Karpas-422 (cell line): ENCODE results near the gene ACO2. TPM values are rescaled to one million over a fixed set of nuclear protein-coding genes. Genes with fewer than 3 reads are reported as not detected.
"Not testable (repeated sequence)": the region's sequence is repeated elsewhere in the genome, so short reads cannot be mapped to it uniquely, and the experiment has no call there.

Experiments
- DNase-seq: peaks from one replicate; pipeline ENCODE4 v3.0.0-alpha.2; 2015
- H2AFZ ChIP-seq: fragments of 200-600 bp; sonication (generic); 2 replicates; pipeline ENCODE4 v1.6.1; 2014; ENCODE audit warnings: antibody characterized with exemption, low read length, mixed read lengths
- H3K27ac ChIP-seq: fragments of 200-600 bp; sonication (generic); 2 replicates; pipeline ENCODE4 v1.5.1; 2014; ENCODE audit warnings: mild to moderate bottlenecking, low read length, moderate library complexity
- H3K27me3 ChIP-seq: fragments of 200-600 bp; sonication (generic); 2 replicates; pipeline ENCODE4 v1.6.1; 2014; ENCODE audit warnings: low read length, mixed read lengths
- H3K36me3 ChIP-seq: fragments of 200-600 bp; sonication (generic); 2 replicates; pipeline ENCODE4 v1.6.1; 2014; ENCODE audit warnings: low read length, mixed read lengths; ENCODE audit not compliant: insufficient read depth
- H3K4me1 ChIP-seq: fragments of 200-600 bp; sonication (generic); 2 replicates; pipeline ENCODE4 v1.6.1; 2014; ENCODE audit warnings: mild to moderate bottlenecking, low read length, mixed read lengths
- H3K4me2 ChIP-seq: fragments of 200-600 bp; sonication (generic); 2 replicates; pipeline ENCODE4 v1.6.1; 2014; ENCODE audit warnings: low read length, low read depth, mild to moderate bottlenecking; ENCODE audit not compliant: poor library complexity, severe bottlenecking
- H3K4me3 ChIP-seq: fragments of 200-600 bp; sonication (generic); 2 replicates; pipeline ENCODE4 v1.5.1; 2014; ENCODE audit warnings: mild to moderate bottlenecking, antibody characterized with exemption, low read length, mixed read lengths
- H3K79me2 ChIP-seq: fragments of 200-600 bp; sonication (generic); 2 replicates; pipeline ENCODE4 v1.6.1; 2014; ENCODE audit warnings: mild to moderate bottlenecking, low read length, mixed read lengths
- H3K9ac ChIP-seq: fragments of 200-600 bp; sonication (generic); 2 replicates; pipeline ENCODE4 v1.6.0; 2014; ENCODE audit warnings: low read length
- H3K9me2 ChIP-seq: fragments of 200-600 bp; sonication (generic), shearing (Covaris generic); replicated peaks from 2 replicates; pipeline ENCODE4 v1.6.0; 2014; ENCODE audit warnings: mild to moderate bottlenecking, low read length, moderate library complexity; ENCODE audit not compliant: insufficient read depth
- H3K9me3 ChIP-seq: fragments of 300-700, 200-600 bp; sonication (generic); 2 replicates; pipeline ENCODE4 v1.6.1; 2014; ENCODE audit warnings: low read length, mixed read lengths
- H4K20me1 ChIP-seq: fragments of 200-600 bp; sonication (generic); 2 replicates; pipeline ENCODE4 v1.6.1; 2014; ENCODE audit warnings: mild to moderate bottlenecking, antibody characterized with exemption, low read length, low read depth; ENCODE audit not compliant: insufficient read depth
- total RNA-seq: library from RNA; depleted of rRNA; stranded (reverse); fragments of >200 nt; shearing (Covaris generic); gene quantifications from 2 replicates; pipeline ENCODE4 v1.2.3, GENCODE V29; 2014; ENCODE audit warnings: low replicate concordance

ACO2 gene
- total RNA-seq, 1 experiment from 2014 or later = 67.7 TPM

DNA sequence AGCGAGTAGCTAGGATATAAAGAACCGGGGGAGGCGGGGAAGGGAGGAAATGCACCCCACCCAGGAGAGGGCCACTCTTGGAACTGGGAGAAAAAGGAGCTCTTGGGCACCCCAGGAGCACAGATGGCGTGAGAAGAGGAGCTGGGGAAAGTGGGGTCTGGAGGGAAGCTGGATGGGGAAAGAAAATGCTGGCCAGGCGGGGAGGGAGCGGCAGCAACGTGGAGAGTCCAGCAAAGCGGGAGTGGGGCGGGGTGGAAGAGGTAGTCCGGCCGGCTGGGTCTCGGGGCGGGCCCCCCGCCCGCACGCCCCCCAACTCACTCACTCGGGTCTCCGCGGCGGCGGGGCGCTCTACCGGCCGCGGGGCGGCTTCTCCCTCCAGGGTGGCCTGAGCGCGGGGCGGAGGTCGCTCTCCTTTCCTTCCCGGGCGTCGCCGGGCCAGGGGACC, 22.8 kb upstream of the ACO2 start:
- Histone ChIP-seq H3K4me3 (peak overlapping the region; percentile 97), H3K9me2 (no peaks in the 10 kb centered on the region), H4K20me1 (peaks cover 15% of the 10 kb centered on the region), H3K36me3 (peaks cover 18% of the 10 kb centered on the region), H3K79me2 (peaks cover 53% of the 10 kb centered on the region), H3K27ac (peak overlapping the region; percentile 96), H3K4me1 (peaks cover 37% of the 10 kb centered on the region), H3K27me3 (no peaks in the 10 kb centered on the region), H3K9ac (peak overlapping the region; percentile 96), H3K9me3 (no peaks in the 10 kb centered on the region), H3K4me2 (peak overlapping the region; percentile 92), H2AFZ (no peak overlapping the region)
- DNase-seq = peak; percentile 64

DNA sequence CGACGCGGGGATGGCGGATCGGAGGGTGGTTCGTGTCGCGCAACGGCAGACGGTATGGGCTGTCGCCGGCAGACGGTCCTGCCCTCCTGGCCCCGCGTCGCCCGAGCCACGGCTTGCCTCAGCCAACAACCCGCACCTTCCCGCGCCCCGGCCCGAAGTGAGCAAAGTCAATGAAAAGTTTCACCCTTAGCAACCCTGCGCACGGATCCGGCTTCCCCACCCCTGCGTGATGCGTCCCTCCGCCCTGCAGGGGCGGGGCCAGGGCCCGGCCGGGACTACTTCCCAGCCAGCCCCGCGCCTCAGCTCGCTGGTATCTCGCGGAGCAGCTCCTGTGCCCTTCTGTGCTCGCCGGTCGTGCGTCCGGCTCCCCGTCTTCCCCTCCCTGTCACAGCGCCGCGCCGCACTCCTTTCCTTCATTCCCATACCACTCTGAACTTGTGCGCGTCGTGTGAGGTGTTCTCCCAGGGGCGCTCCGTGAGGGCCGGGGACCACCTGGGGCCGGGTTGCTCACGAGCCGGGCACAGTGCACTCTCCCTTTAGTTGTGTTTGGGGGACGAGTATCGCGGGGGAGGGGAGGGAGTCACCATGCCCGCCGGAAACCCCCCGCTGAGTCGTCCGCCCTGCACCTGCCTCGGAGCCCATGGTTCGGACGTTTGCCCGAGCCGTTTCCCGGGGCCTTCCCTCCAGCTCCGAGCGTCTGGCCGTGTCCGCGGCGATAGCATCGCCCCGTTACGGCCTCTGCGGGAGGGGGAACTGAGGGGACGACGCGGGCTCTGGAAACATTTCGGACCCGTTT, 22.1 kb upstream of the ACO2 start, which contains the start of gene TOB2:
TOB2 (minus strand) TSS at position 163 of the 796 bp plus-strand sequence. CDS start 9,456 bp downstream, outside the sequence.
- Histone ChIP-seq H2AFZ (no peak within 1 kb of the TSS), H3K27me3 (no peaks in the 10 kb centered on the region), H3K9ac (peak within 1 kb of the TSS; percentile 96), H4K20me1 (peaks cover 15% of the 10 kb centered on the region), H3K9me3 (no peaks in the 10 kb centered on the region), H3K4me1 (peaks cover 37% of the 10 kb centered on the region), H3K36me3 (peaks cover 18% of the 10 kb centered on the region), H3K4me3 (peak within 1 kb of the TSS; percentile 97), H3K27ac (peak within 1 kb of the TSS; percentile 96), H3K9me2 (no peaks in the 10 kb centered on the region), H3K79me2 (peaks cover 48% of the 10 kb centered on the region), H3K4me2 (peak within 1 kb of the TSS; percentile 92)
- peak; percentile 98 for DNase-seq

DNA sequence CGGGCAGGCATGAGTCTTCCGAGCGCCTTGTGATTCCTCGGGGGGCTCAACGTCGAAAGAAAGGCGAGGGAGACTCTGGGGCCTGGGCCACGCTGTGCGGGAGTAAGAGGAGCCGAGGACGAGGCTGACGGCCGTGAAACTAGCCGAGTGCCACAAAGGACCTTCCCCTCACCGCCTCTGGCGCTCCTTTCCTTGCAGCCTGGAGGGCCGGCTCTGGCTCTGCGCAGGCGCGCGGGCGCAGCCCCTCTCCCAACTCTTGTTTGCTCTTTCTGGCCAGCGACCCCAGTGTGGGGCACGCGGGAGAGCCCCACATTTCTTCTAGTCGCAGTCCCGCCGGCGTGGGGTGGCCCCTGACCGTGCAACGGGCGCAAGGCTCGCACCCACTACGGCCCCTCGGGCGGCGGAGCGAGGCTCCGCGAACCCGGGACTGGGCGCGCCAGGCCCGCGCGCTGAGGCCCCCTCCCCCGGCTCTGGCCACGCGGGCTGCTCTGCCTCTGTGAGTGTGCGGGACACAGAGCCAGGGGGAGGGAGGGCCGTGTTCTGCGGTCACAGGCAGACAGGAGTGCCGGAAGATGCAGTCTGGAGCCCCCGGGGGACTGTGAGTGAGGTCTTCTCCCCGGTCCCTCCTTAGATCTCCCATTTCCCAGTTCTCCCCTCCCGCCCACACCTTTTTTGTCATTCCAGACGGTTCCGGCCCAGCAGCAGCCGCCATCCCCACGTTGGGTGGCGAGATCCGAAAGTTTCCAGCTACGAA, 21.3 kb upstream of the ACO2 start:
- H3K9me3 ChIP-seq = no peaks in the 10 kb centered on the region
- peak overlapping the region; percentile 97 for H3K4me3 ChIP-seq
- H3K36me3 ChIP-seq = peaks cover 11% of the 10 kb centered on the region
- peaks cover 32% of the 10 kb centered on the region for H3K4me1 ChIP-seq
- DNase-seq = peak; percentile 89
- peak overlapping the region; percentile 92 for H3K4me2 ChIP-seq
- no peaks in the 10 kb centered on the region for H3K9me2 ChIP-seq
- no peaks in the 10 kb centered on the region for H3K27me3 ChIP-seq
- peak overlapping the region; percentile 96 for H3K27ac ChIP-seq
- no peak overlapping the region for H2AFZ ChIP-seq
- peaks cover 15% of the 10 kb centered on the region for H4K20me1 ChIP-seq
- peak overlapping the region; percentile 96 for H3K9ac ChIP-seq
- H3K79me2 ChIP-seq = peaks cover 40% of the 10 kb centered on the region

DNA sequence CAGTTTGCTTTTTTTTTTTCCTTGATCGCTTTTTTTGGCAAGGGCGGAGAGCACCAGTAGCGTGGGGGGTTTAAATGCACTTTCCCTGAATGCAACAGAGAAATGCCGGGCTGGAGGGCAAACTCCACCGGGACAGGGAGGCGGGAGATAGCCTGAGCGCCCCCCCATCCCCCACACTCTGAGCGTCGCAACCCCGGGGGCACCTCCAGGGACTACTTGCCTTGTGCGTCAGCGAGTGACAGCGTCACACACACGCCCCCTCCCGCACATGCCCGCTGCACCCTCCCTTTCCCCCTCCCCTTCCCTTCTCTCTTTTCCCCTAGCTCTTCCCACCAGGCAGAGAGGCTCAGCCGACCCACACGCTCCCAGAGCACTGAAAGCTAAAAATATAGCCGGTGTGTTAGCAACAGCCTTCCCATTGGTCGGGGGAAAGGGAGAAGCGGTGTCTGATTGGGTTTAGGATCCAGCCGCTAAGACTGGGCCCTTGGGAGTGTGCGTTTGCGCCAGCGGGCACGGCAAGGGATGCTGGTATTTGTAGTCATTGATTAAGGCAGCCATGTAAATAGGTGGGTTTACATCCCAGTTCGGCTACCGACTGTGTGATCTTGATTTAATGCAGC, 20.6 kb upstream of the ACO2 start:
- no peak overlapping the region for H2AFZ ChIP-seq

DNA sequence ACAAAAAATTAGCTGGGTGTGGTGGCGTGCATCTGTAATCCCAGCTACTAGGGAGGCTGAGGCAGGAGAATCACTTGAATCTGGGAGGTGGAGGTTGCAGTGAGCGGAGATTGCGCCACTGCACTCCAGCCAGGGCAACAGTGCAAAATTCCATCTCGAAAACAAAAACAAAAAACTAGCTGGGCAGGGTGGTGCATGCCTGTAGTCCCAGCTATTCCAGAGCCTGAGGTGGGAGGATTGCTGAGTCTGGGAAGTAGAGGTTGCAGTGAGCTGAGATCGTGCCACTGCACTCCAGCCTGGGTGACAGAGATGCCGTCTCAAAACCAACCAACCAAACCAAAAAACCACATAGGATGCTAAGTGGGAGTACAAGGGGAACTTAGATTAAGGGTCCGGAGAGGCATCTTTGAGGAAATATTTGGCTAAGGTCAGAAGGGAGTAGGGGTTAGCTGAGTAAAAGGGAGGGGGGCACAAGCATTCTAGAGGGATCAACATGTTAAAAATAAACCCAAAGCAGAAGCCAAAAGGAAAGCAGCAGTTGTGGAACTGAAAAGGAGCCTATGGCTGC, 10.7 kb upstream of the ACO2 start:
- H2AFZ ChIP-seq = no peak overlapping the region
- H3K9me2 ChIP-seq = no peaks in the 10 kb centered on the region
- no peaks in the 10 kb centered on the region for H3K4me1 ChIP-seq
- no peaks in the 10 kb centered on the region for H3K9me3 ChIP-seq
- H3K27me3 ChIP-seq = no peaks in the 10 kb centered on the region
- no peaks in the 10 kb centered on the region for H3K79me2 ChIP-seq
- no peak for DNase-seq
- H3K4me3 ChIP-seq = no peak overlapping the region
- H3K36me3 ChIP-seq = peaks cover 23% of the 10 kb centered on the region
- no peaks in the 10 kb centered on the region for H4K20me1 ChIP-seq
- no peak overlapping the region for H3K4me2 ChIP-seq
- no peak overlapping the region for H3K27ac ChIP-seq
- no peak overlapping the region for H3K9ac ChIP-seq

More for the DNA sequence above, 20.6 kb upstream of the ACO2 start:
- Histone ChIP-seq H3K4me1 (peaks cover 25% of the 10 kb centered on the region), H3K9ac (peak overlapping the region; percentile 96), H3K9me3 (no peaks in the 10 kb centered on the region), H3K27ac (peak overlapping the region; percentile 96), H3K4me3 (peak overlapping the region; percentile 97), H3K27me3 (no peaks in the 10 kb centered on the region), H3K4me2 (peak overlapping the region; percentile 92), H4K20me1 (peaks cover 15% of the 10 kb centered on the region), H3K79me2 (peaks cover 33% of the 10 kb centered on the region), H3K36me3 (peaks cover 4% of the 10 kb centered on the region; the same call in 1 of the 2 replicates), H3K9me2 (no peaks in the 10 kb centered on the region)
- peak; percentile 100 for DNase-seq

DNA sequence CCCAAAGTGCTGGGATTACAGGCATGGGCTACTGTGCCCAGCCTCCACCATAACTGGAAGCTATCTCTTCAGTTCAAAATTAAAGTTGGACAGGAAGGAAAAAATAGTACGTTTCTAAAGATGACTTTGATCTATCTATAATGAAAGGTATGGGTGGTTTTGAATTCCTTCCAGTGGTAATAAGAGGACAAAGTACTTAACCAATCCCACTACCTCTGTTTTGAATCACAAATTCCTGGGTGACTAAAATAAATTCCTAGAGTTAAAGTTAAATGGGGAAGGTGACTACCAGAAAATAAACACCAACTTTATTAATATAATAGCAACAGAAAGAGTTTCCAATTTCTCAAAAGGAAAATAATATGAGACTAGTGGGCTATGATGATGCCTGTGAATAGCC, 9.5 kb upstream of the ACO2 start:
- no peak for DNase-seq
- no peaks in the 10 kb centered on the region for H3K4me1 ChIP-seq
- H3K27me3 ChIP-seq = no peaks in the 10 kb centered on the region
- H3K4me2 ChIP-seq = no peak overlapping the region
- H4K20me1 ChIP-seq = no peaks in the 10 kb centered on the region
- H3K27ac ChIP-seq = no peak overlapping the region
- H3K9me2 ChIP-seq = no peaks in the 10 kb centered on the region
- peaks cover 31% of the 10 kb centered on the region for H3K36me3 ChIP-seq
- H3K9me3 ChIP-seq = no peaks in the 10 kb centered on the region
- H3K4me3 ChIP-seq = no peak overlapping the region
- no peak overlapping the region for H3K9ac ChIP-seq
- H3K79me2 ChIP-seq = no peaks in the 10 kb centered on the region; the same call in 1 of the 2 replicates
- no peak overlapping the region for H2AFZ ChIP-seq

DNA sequence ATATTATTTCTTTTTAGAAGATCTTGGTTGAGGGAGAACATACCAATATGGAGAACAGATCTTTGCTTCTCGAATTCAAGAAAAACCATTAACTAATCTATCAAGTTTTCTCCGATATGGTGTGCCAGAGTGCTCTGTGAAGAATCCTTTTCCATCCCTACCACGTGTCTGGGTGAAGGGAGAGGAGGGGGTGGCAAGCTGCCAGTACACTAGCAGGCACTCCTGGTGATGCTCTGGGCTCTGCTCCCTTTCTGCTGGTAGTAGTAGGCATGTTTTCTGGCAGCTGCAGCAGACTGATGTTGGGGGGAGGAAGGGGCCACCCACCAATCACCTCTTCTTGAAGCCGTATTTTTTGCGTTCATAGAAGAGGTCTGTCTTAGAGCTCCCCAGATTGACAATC, 8.8 kb upstream of the ACO2 start:
- H3K9me3 ChIP-seq, DNase-seq, H3K4me1 ChIP-seq, H3K4me3 ChIP-seq, H3K79me2 ChIP-seq, H4K20me1 ChIP-seq, H3K27me3 ChIP-seq, H3K9ac ChIP-seq, H2AFZ ChIP-seq, H3K27ac ChIP-seq, H3K4me2 ChIP-seq, H3K9me2 ChIP-seq: not testable (repeated sequence)
- peaks cover 36% of the 10 kb centered on the region for H3K36me3 ChIP-seq
